HepG2 (cell line): Measurements from ENCODE around the gene DNAJA3. TPM values are rescaled to one million over a fixed set of nuclear protein-coding genes. Genes with fewer than 3 reads are reported as not detected.

ENCODE experiments used
- ATAC-seq: fragments of 200-7000 bp; cut with Tn5 transposase; 3 replicates; pipeline ENCODE4 v1.9.1; 2020; ENCODE audit warnings: mild to moderate bottlenecking, moderate library complexity
- BruUV-seq: library from RNA; stranded (reverse); fragments of 400-500 nt; replicated peaks from 2 replicates; lab custom pipeline; 2021; lab: Mats Ljungman, UMichigan
- CTCF ChIA-PET: fragments of 300-600 bp; formaldehyde crosslinking; extraction: SDS; loops from one replicate; lab custom pipeline; 2021; ENCODE audit warnings: low total read pairs, inconsistent platforms, low intra/inter-chr PET ratio; lab: Yijun Ruan, JAX
- POLR2A ChIA-PET: fragments of 350-600 bp; sonication (Branson Sonifier 250); formaldehyde crosslinking; loops from one replicate; lab custom pipeline; 2020; ENCODE audit warnings: antibody characterized with exemption, inconsistent platforms; lab: Yijun Ruan, JAX
- DNase-seq: peaks from one replicate; pipeline ENCODE4 v3.0.0-alpha.2; 2015; ENCODE audit warnings: low spot score
- FAIRE-seq: peaks from 3 replicates; lab custom pipeline; 2011; peaks lifted over from hg19 to GRCh38; lab: Jason Lieb, UNC
- H2AFZ ChIP-seq: one replicate; pipeline ENCODE4 v1.6.1; 2011; ENCODE audit warnings: low read length, inconsistent platforms
- H3K27ac ChIP-seq: fragments of 300-600 bp; 3 replicates; pipeline ENCODE4 v1.8.0; 2011; ENCODE audit warnings: mixed run types, mild to moderate bottlenecking, mixed read lengths, low read length, inconsistent platforms; ENCODE audit not compliant: insufficient read depth; ENCODE audit errors: extremely low read length
- H3K27me3 ChIP-seq, 2 experiments: fragments of 200-600 bp in 1 of 2; 2 replicates in 1 of 2; 3 replicates in 1 of 2; pipeline versions ENCODE4 v1.6.0 to v1.8.0; 2011; ENCODE audit warnings: low read length in 2 of 2, mild to moderate bottlenecking in 2 of 2, moderate library complexity in 2 of 2, inconsistent platforms in 1 of 2; ENCODE audit not compliant: insufficient read depth in 2 of 2, control insufficient read depth in 1 of 2
- H3K36me3 ChIP-seq, 2 experiments: fragments of 200-600 bp in 1 of 2; replicated peaks in 1 of 2; 2 replicates in 1 of 2; 3 replicates in 1 of 2; pipeline versions ENCODE4 v1.5.1 to v1.8.0; 2011; ENCODE audit warnings: low read length in 2 of 2, inconsistent platforms in 1 of 2; ENCODE audit not compliant: insufficient read depth in 2 of 2, control insufficient read depth in 1 of 2
- H3K4me1 ChIP-seq: 2 replicates; pipeline ENCODE4 v1.5.1; 2012; ENCODE audit warnings: low read length, inconsistent platforms; ENCODE audit not compliant: insufficient read depth
- H3K4me2 ChIP-seq: 2 replicates; pipeline ENCODE4 v1.6.0; 2011; ENCODE audit warnings: low read depth, low read length, inconsistent platforms
- H3K4me3 ChIP-seq, 3 experiments: fragments of 200-600 bp in 1 of 3; sonication (generic), shearing (Covaris generic) in 1 of 3; replicated peaks in 1 of 3; 2 replicates each; pipeline ENCODE4 v1.5.1; 2011 to 2016; ENCODE audit warnings: low read length in 3 of 3, inconsistent platforms in 2 of 3, low read depth in 2 of 3, mild to moderate bottlenecking in 2 of 3, control low read depth in 1 of 3, mixed read lengths in 1 of 3; ENCODE audit not compliant: insufficient read depth in 1 of 3
- H3K79me2 ChIP-seq: one replicate; pipeline ENCODE4 v1.6.1; 2011; ENCODE audit warnings: low read length, inconsistent platforms; ENCODE audit not compliant: insufficient read depth
- H3K9ac ChIP-seq: 2 replicates; pipeline ENCODE4 v1.6.0; 2011; ENCODE audit warnings: mild to moderate bottlenecking, low read depth, low read length, inconsistent platforms; ENCODE audit not compliant: insufficient read depth
- H3K9me3 ChIP-seq: 2 replicates; pipeline ENCODE4 v1.5.1; 2012; ENCODE audit warnings: mild to moderate bottlenecking, low read length
- H4K20me1 ChIP-seq: 2 replicates; pipeline ENCODE4 v1.6.0; 2011; ENCODE audit warnings: inconsistent platforms, mild to moderate bottlenecking, low read length, moderate library complexity; ENCODE audit not compliant: insufficient read depth
- AGO2 ChIP-seq: fragments of 200-400 bp; formaldehyde crosslinking; optimal IDR thresholded peaks from 2 replicates; pipeline ENCODE3; 2017; ENCODE audit warnings: mild to moderate bottlenecking, low read depth, low read length, moderate library complexity
- ETS1 ChIP-seq: sonication (generic); formaldehyde crosslinking; IDR thresholded peaks from 2 replicates; pipeline ENCODE4 v1.4.0; 2020; ENCODE audit warnings: missing genetic modification reagents
- NFATC3 ChIP-seq: sonication (generic); formaldehyde crosslinking; IDR thresholded peaks from 2 replicates; pipeline ENCODE4 v1.5.1; 2020; ENCODE audit warnings: mild to moderate bottlenecking, missing genetic modification reagents
- NFIB ChIP-seq: sonication (generic); formaldehyde crosslinking; IDR thresholded peaks from 2 replicates; pipeline ENCODE4 v1.9.0; 2021; ENCODE audit warnings: missing genetic modification reagents, mild to moderate bottlenecking, borderline replicate concordance
- SIX4 ChIP-seq: sonication (generic); formaldehyde crosslinking; IDR thresholded peaks from 2 replicates; pipeline ENCODE4 v1.4.0; 2020; ENCODE audit warnings: missing genetic modification reagents
- TEAD3 ChIP-seq: optimal IDR thresholded peaks from 2 replicates; pipeline ENCODE3; 2016; ENCODE audit warnings: borderline replicate concordance
- ZBTB21 ChIP-seq: sonication (generic); formaldehyde crosslinking; IDR thresholded peaks from 2 replicates; pipeline ENCODE4 v1.4.0; 2020; ENCODE audit warnings: missing genetic modification reagents
- ZNF124 ChIP-seq: sonication (generic); formaldehyde crosslinking; IDR thresholded peaks from 2 replicates; pipeline ENCODE4 v1.4.0; 2020; ENCODE audit warnings: missing genetic modification reagents
- WGBS: methylation state at CpG from one replicate; pipeline ENCODE4 v1.1.6; 2017; ENCODE audit warnings: low lambda C conversion rate; 5-methylcytosine and 5-hydroxymethylcytosine counted together
- in situ Hi-C: cut with HindIII; loops from 2 replicates; pipeline ENCODE4 v1.10.0; 2017; ENCODE audit warnings: low pct_unique_long_range_greater_than_20kb; ENCODE audit not compliant: extremely low pct_ligation_motif_present
- intact Hi-C: fragments of 100-400 bp; cut with micrococcal nuclease; formaldehyde crosslinking; loops from one replicate; pipeline ENCODE4 v1.10.0; 2022; ENCODE audit not compliant: unreplicated experiment
- polyA plus RNA-seq, 8 experiments: library from polyadenylated mRNA; depleted of rRNA in 3 of 8; stranded (reverse) in 7 of 8; unstranded in 1 of 8; fragments of >200 nt; fragmentation: Illumina TruSeq in 4 of 8; extraction: Trizol in 4 of 8; gene quantifications; 2 replicates each; pipeline versions ENCODE4 v1.2.1 to v1.2.3, GENCODE V29; 2011 to 2016; ENCODE audit warnings: low read depth in 4 of 8, missing spikeins in 1 of 8, mixed read lengths in 1 of 8; ENCODE audit not compliant: insufficient read depth in 1 of 8
- total RNA-seq, 5 experiments: library from RNA; depleted of rRNA; stranded (reverse); fragments of >200 nt; fragmentation: Illumina TruSeq; extraction: Trizol; gene quantifications; 2 replicates each; pipeline ENCODE4 v1.2.3, GENCODE V29; 2016; ENCODE audit warnings: low read depth in 1 of 5
- TF ChIP-seq, protein P1 (sequence below): sonication (generic); formaldehyde crosslinking; IDR thresholded peaks from 2 replicates; pipeline ENCODE4 v1.5.0; 2020; ENCODE audit warnings: mild to moderate bottlenecking, missing genetic modification reagents
- TF ChIP-seq, protein P2 (sequence below): sonication (generic); formaldehyde crosslinking; IDR thresholded peaks from 2 replicates; pipeline ENCODE4 v1.5.0; 2020; ENCODE audit warnings: mild to moderate bottlenecking, missing genetic modification reagents

DNAJA3 gene
- total and polyA plus RNA-seq, 2 of the 13 experiments (the other 11 are each of a cell fraction or from before 2014, with no cell fraction given) = 77.0 to 83.3 TPM

GRCh38 chr16:4465977-4466779 is 40.5 kb downstream of the DNAJA3 start:
- WGBS = 97% methylated on average over 16 of the region's 32 CpGs
- no peak overlapping the region for H3K4me3 ChIP-seq
- H3K9ac ChIP-seq = no peak overlapping the region
- no peak overlapping the region for H2AFZ ChIP-seq
- ChIA-PET CTCF (no interaction called here), POLR2A (interaction anchor here (1.6 kb wide), 1 partner anchor 10 kb away, joined by 4 read pairs; the partner anchor contains the start of gene HMOX2)
- H3K4me2 ChIP-seq = no peak overlapping the region
- no peaks in the 10 kb centered on the region for H3K9me3 ChIP-seq
- no peak for DNase-seq
- peaks cover 0 to 12% of the 10 kb centered on the region in 2 experiments; a peak in 3 of 5 replicates for H3K36me3 ChIP-seq
- intact Hi-C loops (no loop called here), in situ Hi-C loops (no loop called here)
- peaks cover 41% of the 10 kb centered on the region for H3K4me1 ChIP-seq
- H3K27me3 ChIP-seq = no peaks in the 10 kb centered on the region
- ATAC-seq = no peak
- no peaks in the 10 kb centered on the region for H4K20me1 ChIP-seq
- TF ChIP-seq SIX4 (CRISPR knock-in tag) (no peak), NFATC3 (CRISPR knock-in tag) (no peak), AGO2 (peak; percentile 10), TEAD3 (CRISPR knock-in tag) (no peak), ETS1 (no peak)
- no peak overlapping the region for H3K27ac ChIP-seq
- H3K79me2 ChIP-seq = no peaks in the 10 kb centered on the region
- no TSS peak for BruUV-seq
- FAIRE-seq = no peak

GRCh38 chr16:4467916-4468315 is 42.2 kb downstream of the DNAJA3 start:
- H3K9ac ChIP-seq = no peak overlapping the region
- in situ Hi-C loops (no loop called here), intact Hi-C loops (no loop called here)
- H3K9me3 ChIP-seq = no peaks in the 10 kb centered on the region
- H3K4me2 ChIP-seq = no peak overlapping the region
- peaks cover 0 to 12% of the 10 kb centered on the region in 2 experiments; a peak in 3 of 5 replicates for H3K36me3 ChIP-seq
- CTCF ChIA-PET = no interaction called here
- H3K27me3 ChIP-seq = no peaks in the 10 kb centered on the region
- no peak overlapping the region for H2AFZ ChIP-seq
- ATAC-seq = no peak
- DNase-seq = no peak
- POLR2A ChIA-PET = no interaction called here
- peaks cover 33% of the 10 kb centered on the region for H3K4me1 ChIP-seq
- BruUV-seq = no TSS peak
- H4K20me1 ChIP-seq = no peaks in the 10 kb centered on the region
- H3K4me3 ChIP-seq = no peak overlapping the region
- H3K27ac ChIP-seq = no peak overlapping the region
- H3K79me2 ChIP-seq = no peaks in the 10 kb centered on the region
- FAIRE-seq = no peak
- 96% methylated on average over 16 of the region's 16 CpGs for WGBS
- TF ChIP-seq ZNF124 (CRISPR knock-in tag) (no peak), ZBTB21 (CRISPR knock-in tag) (no peak), NFIB (no peak)
- TF ChIP-seq, protein P1, sequence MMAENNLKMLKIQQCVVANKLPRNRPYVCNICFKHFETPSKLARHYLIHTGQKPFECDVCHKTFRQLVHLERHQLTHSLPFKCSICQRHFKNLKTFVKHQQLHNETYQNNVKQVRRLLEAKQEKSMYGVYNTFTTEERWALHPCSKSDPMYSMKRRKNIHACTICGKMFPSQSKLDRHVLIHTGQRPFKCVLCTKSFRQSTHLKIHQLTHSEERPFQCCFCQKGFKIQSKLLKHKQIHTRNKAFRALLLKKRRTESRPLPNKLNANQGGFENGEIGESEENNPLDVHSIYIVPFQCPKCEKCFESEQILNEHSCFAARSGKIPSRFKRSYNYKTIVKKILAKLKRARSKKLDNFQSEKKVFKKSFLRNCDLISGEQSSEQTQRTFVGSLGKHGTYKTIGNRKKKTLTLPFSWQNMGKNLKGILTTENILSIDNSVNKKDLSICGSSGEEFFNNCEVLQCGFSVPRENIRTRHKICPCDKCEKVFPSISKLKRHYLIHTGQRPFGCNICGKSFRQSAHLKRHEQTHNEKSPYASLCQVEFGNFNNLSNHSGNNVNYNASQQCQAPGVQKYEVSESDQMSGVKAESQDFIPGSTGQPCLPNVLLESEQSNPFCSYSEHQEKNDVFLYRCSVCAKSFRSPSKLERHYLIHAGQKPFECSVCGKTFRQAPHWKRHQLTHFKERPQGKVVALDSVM (CRISPR knock-in tag) = no peak
- TF ChIP-seq, protein P2, sequence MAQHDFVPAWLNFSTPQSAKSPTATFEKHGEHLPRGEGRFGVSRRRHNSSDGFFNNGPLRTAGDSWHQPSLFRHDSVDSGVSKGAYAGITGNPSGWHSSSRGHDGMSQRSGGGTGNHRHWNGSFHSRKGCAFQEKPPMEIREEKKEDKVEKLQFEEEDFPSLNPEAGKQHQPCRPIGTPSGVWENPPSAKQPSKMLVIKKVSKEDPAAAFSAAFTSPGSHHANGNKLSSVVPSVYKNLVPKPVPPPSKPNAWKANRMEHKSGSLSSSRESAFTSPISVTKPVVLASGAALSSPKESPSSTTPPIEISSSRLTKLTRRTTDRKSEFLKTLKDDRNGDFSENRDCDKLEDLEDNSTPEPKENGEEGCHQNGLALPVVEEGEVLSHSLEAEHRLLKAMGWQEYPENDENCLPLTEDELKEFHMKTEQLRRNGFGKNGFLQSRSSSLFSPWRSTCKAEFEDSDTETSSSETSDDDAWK (CRISPR knock-in tag) = no peak
